ENCODE data around the gene BRI3BP.

DNA sequence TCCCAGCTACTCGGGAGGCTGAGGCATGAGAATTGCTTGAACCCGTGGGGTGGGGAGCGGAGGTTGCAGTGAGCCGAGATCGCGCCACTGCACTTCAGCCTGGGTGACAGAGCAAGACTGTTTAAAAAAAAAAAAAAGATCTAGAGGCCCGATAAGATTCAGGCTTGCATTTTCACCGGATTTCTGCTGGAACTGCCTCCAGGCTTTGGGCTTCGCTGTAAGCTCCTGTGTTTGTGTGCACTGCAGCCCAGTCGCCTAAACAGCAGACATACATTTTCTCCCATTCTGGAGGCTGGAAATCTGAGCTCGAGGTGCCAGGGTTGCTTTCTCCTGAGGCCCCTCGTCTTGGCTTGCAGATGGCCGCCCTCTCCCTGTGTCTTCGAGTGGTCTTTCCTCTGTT lies 12.2 kb downstream of the BRI3BP start:
- TF ChIP-seq, protein P1, sequence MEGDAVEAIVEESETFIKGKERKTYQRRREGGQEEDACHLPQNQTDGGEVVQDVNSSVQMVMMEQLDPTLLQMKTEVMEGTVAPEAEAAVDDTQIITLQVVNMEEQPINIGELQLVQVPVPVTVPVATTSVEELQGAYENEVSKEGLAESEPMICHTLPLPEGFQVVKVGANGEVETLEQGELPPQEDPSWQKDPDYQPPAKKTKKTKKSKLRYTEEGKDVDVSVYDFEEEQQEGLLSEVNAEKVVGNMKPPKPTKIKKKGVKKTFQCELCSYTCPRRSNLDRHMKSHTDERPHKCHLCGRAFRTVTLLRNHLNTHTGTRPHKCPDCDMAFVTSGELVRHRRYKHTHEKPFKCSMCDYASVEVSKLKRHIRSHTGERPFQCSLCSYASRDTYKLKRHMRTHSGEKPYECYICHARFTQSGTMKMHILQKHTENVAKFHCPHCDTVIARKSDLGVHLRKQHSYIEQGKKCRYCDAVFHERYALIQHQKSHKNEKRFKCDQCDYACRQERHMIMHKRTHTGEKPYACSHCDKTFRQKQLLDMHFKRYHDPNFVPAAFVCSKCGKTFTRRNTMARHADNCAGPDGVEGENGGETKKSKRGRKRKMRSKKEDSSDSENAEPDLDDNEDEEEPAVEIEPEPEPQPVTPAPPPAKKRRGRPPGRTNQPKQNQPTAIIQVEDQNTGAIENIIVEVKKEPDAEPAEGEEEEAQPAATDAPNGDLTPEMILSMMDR (IDR thresholded peaks at IDR 0.05; ENCODE audit: low read depth, low read length) = no peak
- no peak for TF ChIP-seq POLR2A (IDR thresholded peaks at IDR 0.05; ENCODE audit: extremely low read depth, insufficient read length)

Data from NB4 (cell line).